Liver (tissue), 9 donors: ENCODE results near the gene FGF1. TPM values are rescaled to one million over a fixed set of nuclear protein-coding genes. Genes with fewer than 3 reads are reported as not detected.

ENCODE experiments used
- DNase-seq: peaks from one replicate; pipeline ENCODE4 v3.0.0-alpha.2; 2017; ENCODE audit warnings: low spot score
- H3K27ac ChIP-seq, 2 donors: one replicate each; pipeline ENCODE4 v1.7.0; 2013; ENCODE audit warnings: inconsistent platforms in 2 of 2, low read length in 2 of 2, control low read depth in 1 of 2, low read depth in 1 of 2, mild to moderate bottlenecking in 1 of 2
- H3K27me3 ChIP-seq, 4 donors: one replicate each; pipeline versions ENCODE4 v1.6.1 to v1.7.0; 2013; ENCODE audit warnings: low read length in 3 of 4, inconsistent platforms in 1 of 4, mild to moderate bottlenecking in 1 of 4, moderate library complexity in 1 of 4; ENCODE audit not compliant: control insufficient read depth in 4 of 4, insufficient read depth in 4 of 4
- H3K36me3 ChIP-seq, 4 donors: one replicate each; pipeline versions ENCODE4 v1.6.1 to v1.7.0; 2013; ENCODE audit warnings: low read length in 3 of 4, mild to moderate bottlenecking in 3 of 4, low read depth in 1 of 4, moderate library complexity in 1 of 4; ENCODE audit not compliant: control insufficient read depth in 4 of 4, insufficient read depth in 3 of 4
- H3K4me1 ChIP-seq, 4 donors: one replicate each; pipeline versions ENCODE4 v1.6.1 to v1.7.0; 2013; ENCODE audit warnings: low read length in 3 of 4, mild to moderate bottlenecking in 3 of 4, moderate library complexity in 1 of 4; ENCODE audit not compliant: control insufficient read depth in 4 of 4, insufficient read depth in 4 of 4
- H3K4me3 ChIP-seq, 3 donors: one replicate each; pipeline versions ENCODE4 v1.6.1 to v1.7.0; 2013; ENCODE audit warnings: low read length in 3 of 3, control low read depth in 1 of 3, low read depth in 1 of 3, mild to moderate bottlenecking in 1 of 3
- H3K9ac ChIP-seq, 2 donors: one replicate each; pipeline ENCODE4 v1.7.0; 2013; ENCODE audit warnings: low read length in 2 of 2, mild to moderate bottlenecking in 2 of 2, moderate library complexity in 2 of 2, control low read depth in 1 of 2, low read depth in 1 of 2
- H3K9me3 ChIP-seq, 4 donors: one replicate each; pipeline versions ENCODE4 v1.6.1 to v1.7.0; 2013; ENCODE audit warnings: low read length in 3 of 4; ENCODE audit not compliant: control insufficient read depth in 4 of 4
- EGR1 ChIP-seq, 2 donors: IDR thresholded peaks; 2 replicates each; pipeline ENCODE4 v1.6.1; 2016 to 2018; ENCODE audit warnings: antibody characterized with exemption in 2 of 2, low read depth in 2 of 2
- FOXA1 ChIP-seq: IDR thresholded peaks from 2 replicates; pipeline ENCODE4 v1.6.1; 2016; ENCODE audit warnings: antibody characterized with exemption
- FOXA2 ChIP-seq: IDR thresholded peaks from 2 replicates; pipeline ENCODE4 v1.6.1; 2016; ENCODE audit warnings: antibody characterized with exemption
- GABPA ChIP-seq, 2 donors: IDR thresholded peaks in 1 of 2; conservative IDR thresholded peaks in 1 of 2; 2 replicates each; pipeline ENCODE4 v1.6.1; 2016; ENCODE audit warnings: antibody characterized with exemption in 2 of 2, mild to moderate bottlenecking in 1 of 2, moderate library complexity in 1 of 2
- HNF4A ChIP-seq, 2 donors: conservative IDR thresholded peaks; 2 replicates each; pipeline ENCODE4 v1.6.1; 2016; ENCODE audit warnings: antibody characterized with exemption in 2 of 2, mild to moderate bottlenecking in 2 of 2
- HNF4G ChIP-seq: IDR thresholded peaks from 2 replicates; pipeline ENCODE4 v1.6.1; 2016; ENCODE audit warnings: antibody characterized with exemption
- JUND ChIP-seq, 2 donors: IDR thresholded peaks; 2 replicates each; pipeline ENCODE4 v1.6.1; 2016; ENCODE audit warnings: antibody characterized with exemption in 2 of 2
- NR2F2 ChIP-seq: IDR thresholded peaks from 2 replicates; pipeline ENCODE4 v1.6.1; 2016; ENCODE audit warnings: antibody characterized with exemption
- RAD21 ChIP-seq, 2 donors: IDR thresholded peaks; 2 replicates each; pipeline ENCODE4 v1.6.1; 2016; ENCODE audit warnings: antibody characterized with exemption in 2 of 2, mild to moderate bottlenecking in 2 of 2
- RXRA ChIP-seq, 2 donors: IDR thresholded peaks; 2 replicates each; pipeline ENCODE4 v1.6.1; 2017 to 2018; ENCODE audit warnings: antibody characterized with exemption in 2 of 2, mild to moderate bottlenecking in 1 of 2
- SP1 ChIP-seq: IDR thresholded peaks from 2 replicates; pipeline ENCODE4 v1.6.1; 2018; ENCODE audit warnings: antibody characterized with exemption, mild to moderate bottlenecking
- TAF1 ChIP-seq: conservative IDR thresholded peaks from 2 replicates; pipeline ENCODE4 v1.6.1; 2016; ENCODE audit warnings: antibody characterized with exemption, mild to moderate bottlenecking
- YY1 ChIP-seq: IDR thresholded peaks from 2 replicates; pipeline ENCODE4 v1.6.1; 2016; ENCODE audit warnings: antibody characterized with exemption, mild to moderate bottlenecking
- WGBS: extraction: QIAGEN DNeasy Blood & Tissue Kit; methylation state at CpG from one replicate; pipeline ENCODE4 v1.1.7; 2013; 5-methylcytosine and 5-hydroxymethylcytosine counted together
- polyA plus RNA-seq, 2 donors: library from polyadenylated mRNA; stranded (reverse) in 1 of 2; unstranded in 1 of 2; fragments of 200-250 nt in 1 of 2; fragments of >200 nt in 1 of 2; fragmentation: Nextera tagmentation in 1 of 2; extraction: Ambion mirVana in 1 of 2; gene quantifications; one replicate each; pipeline versions ENCODE4 v1.2.1 to v1.2.3, GENCODE V29; 2013 to 2015
- total RNA-seq, 2 donors: library from RNA; depleted of rRNA; stranded (reverse); fragments of >200 nt; gene quantifications; one replicate each; pipeline ENCODE4 v1.2.3, GENCODE V29; 2014
- TF ChIP-seq, protein P1 (sequence below): IDR thresholded peaks from 2 replicates; pipeline ENCODE4 v1.6.1; 2016; ENCODE audit warnings: antibody characterized with exemption, mild to moderate bottlenecking
- TF ChIP-seq, protein P2 (sequence below): IDR thresholded peaks from 2 replicates; pipeline ENCODE4 v1.6.1; 2016; ENCODE audit warnings: antibody characterized with exemption
- TF ChIP-seq, protein P3 (sequence below): IDR thresholded peaks from 2 replicates; pipeline ENCODE4 v1.6.1; 2016; ENCODE audit warnings: antibody characterized with exemption
- TF ChIP-seq, protein P4 (sequence below): fragments of 150-350 bp; IDR thresholded peaks from 2 replicates; pipeline ENCODE4 v1.5.1; 2017; ENCODE audit warnings: improper control_type of control experiment, low read depth, low read length; ENCODE audit not compliant: missing input control
- donor health status: healthy.
- donor health status: healthy.
- donor health status: healthy.
- donor health status: healthy.
- donor health status: healthy.

The FGF1 gene
- total and polyA plus RNA-seq, 4 donors = 0.05 to 0.25 (median 0.16) TPM

DNA sequence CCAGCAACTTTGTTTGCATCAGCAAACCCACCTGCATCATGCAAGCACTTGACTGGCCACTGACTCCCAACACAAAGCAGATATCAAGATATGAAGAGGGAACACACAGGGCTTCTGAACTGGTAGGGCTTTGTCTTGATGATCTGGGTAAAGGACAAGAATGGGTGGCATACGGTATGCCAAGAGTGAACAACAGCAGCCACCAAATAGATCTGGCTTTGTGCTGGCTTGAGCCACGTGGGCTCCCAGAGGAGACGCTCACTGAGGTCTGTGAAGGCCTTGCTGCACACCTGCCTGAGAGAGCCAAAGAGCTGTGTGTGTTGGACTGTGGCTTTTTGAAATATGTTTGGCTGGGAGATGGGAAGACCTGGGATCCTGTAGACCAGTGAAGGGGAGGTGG, 43.5 kb downstream of the FGF1 start:
- H3K9ac ChIP-seq = no peak overlapping the region
- WGBS = 92% methylated on average over 3 of the region's 3 CpGs
- DNase-seq = no peak
- H3K27me3 ChIP-seq = no peaks in the 10 kb centered on the region
- H3K27ac ChIP-seq = no peak overlapping the region
- no peaks in the 10 kb centered on the region for H3K36me3 ChIP-seq
- H3K4me3 ChIP-seq = no peak overlapping the region
- no peaks in the 10 kb centered on the region for H3K9me3 ChIP-seq
- no peaks in the 10 kb centered on the region for H3K4me1 ChIP-seq
- TF ChIP-seq YY1 (no peak), HNF4G (no peak), HNF4A (conservative IDR thresholded peaks at IDR 0.05) (no peak), JUND (IDR thresholded peaks at IDR 0.05) (no peak), FOXA1 (no peak), RXRA (IDR thresholded peaks at IDR 0.05) (no peak)
- TF ChIP-seq, protein P1, sequence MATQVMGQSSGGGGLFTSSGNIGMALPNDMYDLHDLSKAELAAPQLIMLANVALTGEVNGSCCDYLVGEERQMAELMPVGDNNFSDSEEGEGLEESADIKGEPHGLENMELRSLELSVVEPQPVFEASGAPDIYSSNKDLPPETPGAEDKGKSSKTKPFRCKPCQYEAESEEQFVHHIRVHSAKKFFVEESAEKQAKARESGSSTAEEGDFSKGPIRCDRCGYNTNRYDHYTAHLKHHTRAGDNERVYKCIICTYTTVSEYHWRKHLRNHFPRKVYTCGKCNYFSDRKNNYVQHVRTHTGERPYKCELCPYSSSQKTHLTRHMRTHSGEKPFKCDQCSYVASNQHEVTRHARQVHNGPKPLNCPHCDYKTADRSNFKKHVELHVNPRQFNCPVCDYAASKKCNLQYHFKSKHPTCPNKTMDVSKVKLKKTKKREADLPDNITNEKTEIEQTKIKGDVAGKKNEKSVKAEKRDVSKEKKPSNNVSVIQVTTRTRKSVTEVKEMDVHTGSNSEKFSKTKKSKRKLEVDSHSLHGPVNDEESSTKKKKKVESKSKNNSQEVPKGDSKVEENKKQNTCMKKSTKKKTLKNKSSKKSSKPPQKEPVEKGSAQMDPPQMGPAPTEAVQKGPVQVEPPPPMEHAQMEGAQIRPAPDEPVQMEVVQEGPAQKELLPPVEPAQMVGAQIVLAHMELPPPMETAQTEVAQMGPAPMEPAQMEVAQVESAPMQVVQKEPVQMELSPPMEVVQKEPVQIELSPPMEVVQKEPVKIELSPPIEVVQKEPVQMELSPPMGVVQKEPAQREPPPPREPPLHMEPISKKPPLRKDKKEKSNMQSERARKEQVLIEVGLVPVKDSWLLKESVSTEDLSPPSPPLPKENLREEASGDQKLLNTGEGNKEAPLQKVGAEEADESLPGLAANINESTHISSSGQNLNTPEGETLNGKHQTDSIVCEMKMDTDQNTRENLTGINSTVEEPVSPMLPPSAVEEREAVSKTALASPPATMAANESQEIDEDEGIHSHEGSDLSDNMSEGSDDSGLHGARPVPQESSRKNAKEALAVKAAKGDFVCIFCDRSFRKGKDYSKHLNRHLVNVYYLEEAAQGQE = no peak
- TF ChIP-seq, protein P2, sequence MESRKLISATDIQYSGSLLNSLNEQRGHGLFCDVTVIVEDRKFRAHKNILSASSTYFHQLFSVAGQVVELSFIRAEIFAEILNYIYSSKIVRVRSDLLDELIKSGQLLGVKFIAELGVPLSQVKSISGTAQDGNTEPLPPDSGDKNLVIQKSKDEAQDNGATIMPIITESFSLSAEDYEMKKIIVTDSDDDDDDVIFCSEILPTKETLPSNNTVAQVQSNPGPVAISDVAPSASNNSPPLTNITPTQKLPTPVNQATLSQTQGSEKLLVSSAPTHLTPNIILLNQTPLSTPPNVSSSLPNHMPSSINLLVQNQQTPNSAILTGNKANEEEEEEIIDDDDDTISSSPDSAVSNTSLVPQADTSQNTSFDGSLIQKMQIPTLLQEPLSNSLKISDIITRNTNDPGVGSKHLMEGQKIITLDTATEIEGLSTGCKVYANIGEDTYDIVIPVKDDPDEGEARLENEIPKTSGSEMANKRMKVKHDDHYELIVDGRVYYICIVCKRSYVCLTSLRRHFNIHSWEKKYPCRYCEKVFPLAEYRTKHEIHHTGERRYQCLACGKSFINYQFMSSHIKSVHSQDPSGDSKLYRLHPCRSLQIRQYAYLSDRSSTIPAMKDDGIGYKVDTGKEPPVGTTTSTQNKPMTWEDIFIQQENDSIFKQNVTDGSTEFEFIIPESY = no peak

DNA sequence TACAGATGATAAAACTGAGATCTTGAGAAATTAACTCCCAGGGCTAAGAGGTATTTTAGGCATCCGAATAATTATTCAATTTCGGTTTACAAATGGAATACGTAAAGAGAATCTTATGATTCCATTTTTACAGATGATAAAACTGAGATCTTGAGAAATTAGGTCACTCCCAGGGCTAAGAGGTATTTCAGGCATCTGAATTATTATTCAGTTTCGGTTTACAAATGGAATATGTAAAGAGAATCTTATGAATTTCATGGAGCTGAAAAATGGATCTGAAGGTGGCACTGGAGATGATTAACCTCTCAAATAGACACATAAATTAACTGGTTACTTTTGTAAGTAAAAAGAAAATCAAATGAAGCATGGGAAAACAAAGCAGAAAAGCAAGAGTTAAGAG, 44.2 kb downstream of the FGF1 start:
- Histone ChIP-seq H3K4me3 (no peak overlapping the region), H3K27ac (no peak overlapping the region), H3K9me3 (no peaks in the 10 kb centered on the region), H3K27me3 (no peaks in the 10 kb centered on the region), H3K36me3 (no peaks in the 10 kb centered on the region), H3K4me1 (no peaks in the 10 kb centered on the region), H3K9ac (no peak overlapping the region)
- TF ChIP-seq EGR1 (IDR thresholded peaks at IDR 0.05; ENCODE audit: low read depth in 2 of 2) = no peak
- no peak for TF ChIP-seq SP1
- no peak for TF ChIP-seq YY1
- TF ChIP-seq, protein P3, sequence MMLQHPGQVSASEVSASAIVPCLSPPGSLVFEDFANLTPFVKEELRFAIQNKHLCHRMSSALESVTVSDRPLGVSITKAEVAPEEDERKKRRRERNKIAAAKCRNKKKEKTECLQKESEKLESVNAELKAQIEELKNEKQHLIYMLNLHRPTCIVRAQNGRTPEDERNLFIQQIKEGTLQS = no peak
- TF ChIP-seq FOXA2 = no peak
- no peak for TF ChIP-seq NR2F2
- TF ChIP-seq, protein P1 = no peak
- TF ChIP-seq RXRA (IDR thresholded peaks at IDR 0.05) = no peak
- TF ChIP-seq, protein P2 = no peak
- TF ChIP-seq HNF4A (conservative IDR thresholded peaks at IDR 0.05) = no peak
- no peak for TF ChIP-seq FOXA1
- TF ChIP-seq TAF1 = no peak
- TF ChIP-seq, protein P4, sequence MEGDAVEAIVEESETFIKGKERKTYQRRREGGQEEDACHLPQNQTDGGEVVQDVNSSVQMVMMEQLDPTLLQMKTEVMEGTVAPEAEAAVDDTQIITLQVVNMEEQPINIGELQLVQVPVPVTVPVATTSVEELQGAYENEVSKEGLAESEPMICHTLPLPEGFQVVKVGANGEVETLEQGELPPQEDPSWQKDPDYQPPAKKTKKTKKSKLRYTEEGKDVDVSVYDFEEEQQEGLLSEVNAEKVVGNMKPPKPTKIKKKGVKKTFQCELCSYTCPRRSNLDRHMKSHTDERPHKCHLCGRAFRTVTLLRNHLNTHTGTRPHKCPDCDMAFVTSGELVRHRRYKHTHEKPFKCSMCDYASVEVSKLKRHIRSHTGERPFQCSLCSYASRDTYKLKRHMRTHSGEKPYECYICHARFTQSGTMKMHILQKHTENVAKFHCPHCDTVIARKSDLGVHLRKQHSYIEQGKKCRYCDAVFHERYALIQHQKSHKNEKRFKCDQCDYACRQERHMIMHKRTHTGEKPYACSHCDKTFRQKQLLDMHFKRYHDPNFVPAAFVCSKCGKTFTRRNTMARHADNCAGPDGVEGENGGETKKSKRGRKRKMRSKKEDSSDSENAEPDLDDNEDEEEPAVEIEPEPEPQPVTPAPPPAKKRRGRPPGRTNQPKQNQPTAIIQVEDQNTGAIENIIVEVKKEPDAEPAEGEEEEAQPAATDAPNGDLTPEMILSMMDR = no peak
- no peak for TF ChIP-seq RAD21 (IDR thresholded peaks at IDR 0.05)
- TF ChIP-seq GABPA (IDR thresholded peaks at IDR 0.05 in 1 of 2, conservative IDR thresholded peaks at IDR 0.05 in 1 of 2) = no peak
- no peak for TF ChIP-seq JUND (IDR thresholded peaks at IDR 0.05)
- TF ChIP-seq HNF4G = no peak
- DNase-seq = no peak
- 80% methylated on average over 4 of the region's 4 CpGs for WGBS
